GM21528 (cell line): ENCODE results near the gene ERBB4.
"Not testable (repeated sequence)": the region's sequence is repeated elsewhere in the genome, so short reads cannot be mapped to it uniquely, and the experiment has no call there.

Source experiments
- ATAC-seq: cut with Tn5 transposase; IDR thresholded peaks from one replicate; pipeline ENCODE4 v1.9.1; 2021; ENCODE audit warnings: mild to moderate bottlenecking, moderate library complexity; ENCODE audit not compliant: unreplicated experiment, low FRiP score

ERBB4 gene

DNA sequence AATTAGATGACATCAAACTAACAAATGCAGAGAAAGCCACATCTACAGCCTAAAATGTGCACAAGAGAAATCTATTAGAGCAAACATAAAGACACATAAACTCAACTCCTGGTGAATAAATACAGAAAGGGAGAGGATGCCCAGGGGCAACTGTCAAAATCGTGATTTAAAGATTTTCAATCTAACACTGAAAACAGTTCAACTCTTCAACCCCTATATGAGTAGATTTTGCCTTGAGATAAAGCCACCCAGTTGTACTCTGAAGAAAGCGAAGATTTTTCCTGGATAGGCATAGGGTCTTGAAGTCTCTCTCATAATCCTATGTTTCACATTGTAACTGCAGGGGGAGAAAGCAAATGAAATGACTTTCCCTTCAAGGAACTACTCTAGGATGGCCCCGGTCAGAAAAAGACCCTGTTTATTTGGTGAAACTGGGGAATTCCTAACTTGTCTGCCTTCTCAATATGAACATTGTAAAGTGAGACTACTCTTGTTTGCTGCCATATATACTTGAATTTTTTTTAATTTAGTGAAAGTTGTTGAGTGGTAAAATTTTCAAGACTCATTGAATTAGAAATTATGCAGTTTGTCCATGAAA lies 226.7 kb downstream of the ERBB4 start:
- ATAC-seq, result no peak

GRCh38 chr2:212299943-212300342 lies 238.7 kb downstream of the ERBB4 start:
- no peak for ATAC-seq

GRCh38 chr2:212299333-212299732 lies 239.3 kb downstream of the ERBB4 start:
- ATAC-seq, result no peak

DNA sequence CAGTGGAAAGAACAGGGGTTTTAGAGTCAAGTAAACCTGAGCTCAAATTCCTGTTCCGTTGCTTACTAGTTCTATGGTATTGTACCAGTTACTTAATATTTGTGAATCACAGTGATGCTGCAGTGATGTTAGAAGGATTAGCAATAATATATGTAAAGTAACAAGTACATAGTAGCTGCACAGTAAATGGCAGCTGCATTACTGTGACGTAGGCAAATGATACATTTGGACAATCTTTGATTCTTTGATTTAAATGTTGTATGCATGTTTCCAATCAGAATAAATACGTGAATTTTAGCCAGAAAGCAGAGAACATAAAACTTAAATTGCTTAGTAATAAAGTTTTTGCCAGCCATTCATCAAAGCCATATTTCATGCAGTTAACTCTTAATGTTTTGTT lies 243.0 kb downstream of the ERBB4 start:
- ATAC-seq, result no peak

- ATAC-seq, result no peak
These were observed 243.8 kb downstream of the ERBB4 start for GRCh38 chr2:212294816-212295215.

DNA sequence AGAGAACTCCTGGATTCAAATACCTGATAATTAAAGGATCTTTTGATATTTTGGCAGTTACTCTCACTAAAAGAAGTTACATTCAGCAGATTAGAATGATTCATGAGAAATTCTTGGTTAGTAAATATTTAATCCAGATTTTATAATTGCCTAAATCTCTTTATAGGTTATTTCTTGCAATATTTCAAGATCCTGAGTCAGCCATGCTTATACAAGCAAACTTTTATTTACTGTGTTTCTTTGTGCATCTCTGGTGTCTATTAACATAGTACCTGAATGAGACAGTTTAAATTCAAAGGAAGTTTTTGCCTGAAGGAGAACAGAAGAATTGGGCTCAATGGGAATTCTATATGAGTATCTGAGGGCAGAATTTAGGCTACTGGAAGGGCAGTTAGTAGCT lies 249.3 kb downstream of the ERBB4 start:
- ATAC-seq, result no peak

GRCh38 chr2:212288308-212288707 lies 250.3 kb downstream of the ERBB4 start:
- no peak for ATAC-seq

- ATAC-seq, result no peak
These were observed 254.4 kb downstream of the ERBB4 start for GRCh38 chr2:212284166-212284565.

DNA sequence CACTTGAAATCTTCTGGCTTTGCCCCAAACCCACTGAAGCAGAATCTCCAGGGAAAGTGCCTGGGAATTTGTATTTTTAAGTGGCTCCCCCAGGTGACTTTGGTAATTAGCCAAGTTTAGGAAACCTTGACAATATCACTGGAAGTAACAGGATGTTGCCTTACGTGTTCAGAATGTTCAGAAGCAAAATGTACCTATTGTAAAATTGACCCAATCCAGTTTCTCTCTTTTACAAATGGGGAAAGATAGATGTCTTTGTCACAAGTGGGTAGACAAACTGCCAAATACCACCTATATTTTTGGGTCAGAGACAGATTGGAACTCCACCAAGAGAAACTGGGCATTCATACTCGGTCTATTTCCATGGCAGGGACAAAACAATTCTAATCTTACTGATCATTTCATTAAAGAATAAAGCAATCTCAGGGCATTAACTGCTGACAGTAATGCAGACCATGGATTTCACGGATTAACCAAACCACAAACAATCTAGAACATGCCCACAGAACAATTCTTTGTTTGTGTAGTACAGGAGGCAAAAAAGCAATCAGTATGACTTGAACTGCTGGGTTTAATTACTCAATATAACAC lies 255.8 kb downstream of the ERBB4 start:
- ATAC-seq, result no peak

- ATAC-seq, result no peak
These were observed 261.8 kb downstream of the ERBB4 start for GRCh38 chr2:212276813-212277212.

DNA sequence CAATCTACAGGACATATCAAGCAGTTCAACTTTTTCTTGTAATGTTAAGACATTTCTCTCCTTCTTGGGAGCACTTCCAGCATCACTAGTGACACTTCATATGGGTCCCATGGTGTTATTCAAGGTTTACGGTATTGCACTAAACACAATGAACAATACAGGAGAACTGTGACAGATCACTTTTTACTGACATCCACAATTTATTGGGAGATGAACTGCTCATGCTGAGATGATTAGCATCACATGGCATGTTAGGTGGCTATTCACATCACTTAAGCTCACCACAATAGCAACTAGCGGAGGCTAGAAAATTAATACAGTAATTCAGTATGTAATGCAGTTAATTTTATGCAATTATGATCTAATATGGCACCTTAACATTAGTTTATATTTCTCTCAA lies 264.4 kb downstream of the ERBB4 start:
- ATAC-seq, result no peak

GRCh38 chr2:212271583-212271982 lies 267.0 kb downstream of the ERBB4 start:
- no peak for ATAC-seq

DNA sequence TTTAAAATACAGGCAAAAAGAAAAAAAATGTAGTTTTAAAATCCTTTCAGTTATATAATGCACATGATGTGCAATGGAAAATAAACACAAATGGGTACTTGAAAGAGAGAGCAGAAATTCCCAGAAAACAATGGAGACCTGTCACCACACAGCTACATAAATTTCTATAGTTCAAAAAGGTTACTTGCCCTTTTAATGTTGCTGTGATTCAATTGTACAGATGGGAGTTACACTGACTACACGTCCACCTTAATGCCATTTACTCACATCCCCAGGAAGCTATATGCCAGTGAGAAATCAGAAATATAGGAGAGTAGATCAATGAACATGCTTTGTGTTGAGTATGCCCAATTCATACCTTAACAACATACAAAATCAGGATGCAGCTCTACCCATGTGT lies 269.6 kb downstream of the ERBB4 start:
- no peak for ATAC-seq

DNA sequence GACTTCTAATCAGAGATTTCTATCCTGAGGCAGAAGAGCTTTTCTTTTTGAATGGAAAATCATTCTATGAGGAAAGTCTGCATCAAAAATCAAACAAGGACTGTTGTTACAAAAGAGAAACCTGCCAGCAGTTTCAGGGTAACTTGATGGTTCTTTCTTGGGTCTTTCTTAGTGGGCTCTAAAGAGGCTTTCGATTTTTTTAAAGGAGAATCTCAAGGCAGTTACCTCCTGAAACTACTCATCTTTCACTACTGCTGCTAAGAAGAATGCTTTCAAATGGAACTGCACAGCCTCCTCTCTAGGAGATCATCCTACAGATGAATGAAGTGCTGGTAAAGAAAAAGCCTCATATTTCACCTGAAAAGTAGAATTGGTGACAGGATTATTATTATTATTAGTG lies 272.3 kb downstream of the ERBB4 start:
- no peak for ATAC-seq

- ATAC-seq, result no peak
These were observed 272.8 kb downstream of the ERBB4 start for GRCh38 chr2:212265777-212266176.

GRCh38 chr2:212264187-212264586 lies 274.4 kb downstream of the ERBB4 start:
- ATAC-seq, result no peak

DNA sequence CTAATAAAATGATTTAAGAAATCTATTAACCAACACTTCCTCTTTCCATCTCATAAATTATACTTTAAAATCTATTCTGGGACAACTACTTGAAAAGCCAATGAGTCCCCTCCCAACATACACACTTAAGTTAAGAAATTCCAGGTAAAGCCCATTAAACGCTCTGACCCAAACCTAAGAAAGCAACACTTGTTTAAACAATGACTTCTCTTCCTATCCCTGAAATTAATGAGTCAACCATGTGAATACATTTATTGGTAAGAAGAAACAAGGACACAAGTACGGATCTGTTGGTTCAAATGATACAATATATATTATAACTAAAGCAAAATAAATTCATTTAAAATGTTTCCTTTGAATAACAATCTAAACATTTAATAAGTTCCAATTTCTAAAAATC lies 279.4 kb downstream of the ERBB4 start:
- ATAC-seq, result no peak

DNA sequence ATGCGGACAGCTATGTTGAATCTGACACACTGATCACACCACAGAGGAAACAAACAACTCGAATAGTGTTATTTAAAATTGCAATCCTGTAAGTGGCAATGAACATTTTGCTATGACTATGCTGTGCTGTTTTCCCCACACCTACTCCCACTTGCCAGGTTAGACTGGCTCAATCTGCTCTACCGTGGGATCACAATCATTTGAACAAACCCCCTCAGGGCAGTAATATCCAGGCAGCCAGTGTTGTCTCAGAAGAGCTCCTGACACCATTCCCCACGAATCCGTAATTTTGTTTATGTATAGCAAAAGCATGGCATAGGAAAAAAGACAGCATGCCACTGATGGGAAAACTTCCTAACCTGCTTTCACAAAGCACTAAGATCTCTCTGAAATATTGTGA lies 284.3 kb downstream of the ERBB4 start:
- ATAC-seq, result no peak

DNA sequence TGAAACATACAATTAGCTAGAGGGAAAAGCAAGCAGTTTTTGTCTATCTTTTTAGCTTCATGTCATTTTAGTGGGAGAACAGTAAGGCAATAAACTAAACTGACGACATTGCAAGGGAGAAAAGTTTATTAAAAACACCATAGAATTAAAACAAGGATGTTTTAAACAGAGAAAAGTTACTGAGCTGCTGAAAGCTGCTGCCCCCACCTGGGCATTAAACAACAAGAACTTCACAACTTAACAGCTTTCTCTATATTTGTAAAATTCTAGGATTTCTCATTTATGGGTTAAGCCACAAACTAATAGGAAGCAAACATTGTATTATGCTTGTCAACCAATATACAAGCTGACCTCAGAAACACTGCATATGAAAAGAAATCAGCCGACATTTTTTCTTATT lies 289.2 kb downstream of the ERBB4 start:
- ATAC-seq, result no peak

DNA sequence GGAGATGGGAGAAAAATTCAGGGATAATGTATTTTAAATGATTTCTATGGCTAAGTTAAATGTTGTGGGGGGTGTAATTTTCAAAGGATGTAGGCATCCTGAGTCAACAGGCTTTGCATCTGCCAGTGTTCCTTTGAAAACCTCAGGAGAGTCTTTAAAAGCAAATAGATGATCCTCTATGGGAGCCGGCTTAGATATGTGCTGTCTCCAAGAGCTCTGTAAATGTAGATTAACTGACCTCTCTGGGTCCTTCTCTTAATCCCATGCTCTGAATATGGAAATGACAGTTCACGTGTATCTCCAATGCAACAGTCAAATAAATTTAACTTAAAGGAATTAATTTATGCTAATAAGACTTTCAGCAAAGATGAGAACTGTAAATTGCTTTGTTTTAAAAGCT lies 292.7 kb downstream of the ERBB4 start:
- no peak for ATAC-seq

DNA sequence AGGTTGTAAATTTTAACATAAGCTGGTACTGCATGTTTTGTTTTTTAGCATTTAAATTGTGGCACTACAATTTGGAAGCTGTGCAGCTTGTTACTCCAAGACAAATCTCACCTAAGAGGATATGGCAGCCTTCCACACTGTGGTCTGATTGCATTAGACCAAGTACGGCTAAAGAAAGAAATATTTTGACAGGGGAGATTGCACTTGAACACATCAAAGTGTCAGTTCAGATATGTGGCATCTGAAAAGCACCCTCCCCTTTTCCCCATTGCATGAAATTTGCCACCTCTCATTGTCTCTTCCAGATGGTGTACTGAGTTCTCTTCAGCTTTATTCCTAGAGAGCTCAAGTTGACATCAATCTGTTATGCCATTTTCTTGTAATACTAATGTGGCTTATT lies 295.9 kb downstream of the ERBB4 start:
- ATAC-seq, result no peak

DNA sequence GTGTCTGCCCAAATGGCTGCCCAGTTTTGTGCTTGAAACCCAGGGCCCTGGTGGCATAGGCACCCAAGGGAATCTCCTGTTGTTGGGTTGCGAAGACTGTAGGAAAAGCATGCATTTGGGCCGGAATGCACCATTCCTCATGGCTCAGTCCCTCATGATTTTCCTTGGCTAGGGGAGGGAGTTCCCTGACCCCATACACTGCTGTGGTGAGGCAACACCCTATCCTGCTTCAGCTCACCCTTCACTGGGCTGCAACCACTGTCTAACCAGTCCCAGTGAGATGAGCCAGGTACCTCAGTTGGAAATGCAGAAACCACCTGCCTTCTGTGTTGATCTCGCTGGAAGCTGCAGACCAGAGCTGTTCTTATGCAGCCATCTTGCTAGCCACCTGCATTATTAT lies 300.4 kb downstream of the ERBB4 start:
- ATAC-seq, result not testable (repeated sequence)
